SK-N-SH (cell line): ENCODE results near the gene LDB3. TPM values are rescaled to one million over a fixed set of nuclear protein-coding genes. Genes with fewer than 3 reads are reported as not detected.

Source experiments
- CTCF ChIA-PET: fragments of 300-600, 350-600 bp; formaldehyde crosslinking; extraction: SDS; loops from one replicate; lab custom pipeline; 2021; lab: Yijun Ruan, JAX
- POLR2A ChIA-PET: fragments of 350-600 bp; sonication (Branson Sonifier 250); formaldehyde crosslinking; extraction: SDS; loops from one replicate; lab custom pipeline; 2020; ENCODE audit warnings: antibody characterized with exemption, inconsistent platforms; lab: Yijun Ruan, JAX
- DNase-seq: peaks from one replicate; pipeline ENCODE4 v3.0.0; 2012
- H2AFZ ChIP-seq: fragments of 200-600 bp; sonication (generic); 2 replicates; pipeline ENCODE4 v1.8.1; 2016; ENCODE audit warnings: antibody characterized with exemption, mild to moderate bottlenecking, low read depth
- H3F3A ChIP-seq: fragments of 200-600 bp; sonication (generic); replicated peaks from 2 replicates; pipeline ENCODE3; 2016; ENCODE audit warnings: antibody characterized with exemption, mild to moderate bottlenecking; ENCODE audit not compliant: insufficient read depth
- H3K27ac ChIP-seq, 2 experiments: fragments of 200-500 bp in 1 of 2; fragments of 200-600 bp in 1 of 2; sonication (Bioruptor generic) in 1 of 2; sonication (generic), shearing (Covaris generic) in 1 of 2; 2 replicates each; pipeline versions ENCODE4 v1.5.1 to v1.6.1; 2014 to 2016; ENCODE audit warnings: low read depth in 2 of 2, inconsistent platforms in 1 of 2, low read length in 1 of 2, mild to moderate bottlenecking in 1 of 2, mixed read lengths in 1 of 2
- H3K27me3 ChIP-seq: fragments of 200-600 bp; sonication (generic), shearing (Covaris generic); 2 replicates; pipeline ENCODE4 v1.6.1; 2016; ENCODE audit warnings: mixed run types; ENCODE audit not compliant: insufficient read depth
- H3K36me3 ChIP-seq, 2 experiments: fragments of 200-500 bp in 1 of 2; fragments of 200-600 bp in 1 of 2; sonication (Bioruptor generic) in 1 of 2; sonication (generic) in 1 of 2; replicated peaks in 1 of 2; 2 replicates each; pipeline versions ENCODE3 to v1.5.1; 2014 to 2016; ENCODE audit warnings: low read length in 1 of 2, mild to moderate bottlenecking in 1 of 2; ENCODE audit not compliant: insufficient read depth in 2 of 2, control insufficient read depth in 1 of 2
- H3K4me1 ChIP-seq, 2 experiments: fragments of 200-500 bp in 1 of 2; fragments of 200-600 bp in 1 of 2; sonication (Bioruptor generic) in 1 of 2; sonication (generic), shearing (Covaris generic) in 1 of 2; 2 replicates each; pipeline versions ENCODE4 v1.5.1 to v1.6.1; 2014 to 2016; ENCODE audit warnings: low read depth in 1 of 2, low read length in 1 of 2, mixed run types in 1 of 2; ENCODE audit not compliant: insufficient read depth in 2 of 2, control insufficient read depth in 1 of 2
- H3K4me2 ChIP-seq: fragments of 200-600 bp; sonication (generic), shearing (Covaris generic); 2 replicates; pipeline ENCODE4 v1.6.1; 2017; ENCODE audit warnings: mixed run types
- H3K4me3 ChIP-seq, 2 experiments: fragments of 200-500 bp in 1 of 2; fragments of 200-600 bp in 1 of 2; sonication (Bioruptor generic) in 1 of 2; sonication (generic), shearing (Covaris generic) in 1 of 2; 2 replicates each; pipeline versions ENCODE4 v1.5.1 to v1.8.1; 2014 to 2016; ENCODE audit warnings: low read depth in 2 of 2, inconsistent platforms in 1 of 2, low read length in 1 of 2, mild to moderate bottlenecking in 1 of 2, mixed read lengths in 1 of 2, moderate library complexity in 1 of 2
- H3K79me2 ChIP-seq: fragments of 200-600 bp; sonication (generic); 2 replicates; pipeline ENCODE4 v1.8.1; 2017; ENCODE audit warnings: mild to moderate bottlenecking; ENCODE audit not compliant: insufficient read depth
- H3K9ac ChIP-seq: fragments of 200-600 bp; sonication (generic); 2 replicates; pipeline ENCODE4 v1.6.1; 2017; ENCODE audit warnings: mixed run types
- H3K9me2 ChIP-seq: fragments of 200-600 bp; sonication (generic); 2 replicates; pipeline ENCODE4 v1.6.1; 2017; ENCODE audit warnings: mixed run types
- H3K9me3 ChIP-seq: fragments of 200-600 bp; sonication (generic); 2 replicates; pipeline ENCODE4 v1.6.1; 2017; ENCODE audit warnings: mixed run types, mild to moderate bottlenecking, moderate library complexity
- H4K20me1 ChIP-seq: fragments of 200-600 bp; sonication (generic); 2 replicates; pipeline ENCODE4 v1.6.1; 2017; ENCODE audit warnings: mild to moderate bottlenecking, mixed run types; ENCODE audit not compliant: insufficient read depth
- CHD2 ChIP-seq: fragments of 150-350 bp; IDR thresholded peaks from 2 replicates; pipeline ENCODE4 v1.6.1; 2018; ENCODE audit warnings: low read length; ENCODE audit not compliant: partially characterized antibody
- EP300 ChIP-seq, 2 experiments: IDR thresholded peaks; 2 replicates each; pipeline versions ENCODE4 v1.4.0 to v1.6.1; 2012; ENCODE audit warnings: borderline replicate concordance in 1 of 2, low read depth in 1 of 2, low read length in 1 of 2
- EZH2phosphoT487 ChIP-seq: fragments of 200-600 bp; sonication (generic); IDR thresholded peaks from 2 replicates; pipeline ENCODE4 v1.6.1; 2017; ENCODE audit warnings: low read depth, mixed run types, mild to moderate bottlenecking, antibody characterized with exemption, moderate library complexity, borderline replicate concordance
- FOXJ3 ChIP-seq: sonication (generic); formaldehyde crosslinking; IDR thresholded peaks from 2 replicates; pipeline ENCODE4 v1.5.1; 2020; ENCODE audit warnings: mild to moderate bottlenecking, missing genetic modification reagents
- GATA2 ChIP-seq: sonication (generic); formaldehyde crosslinking; IDR thresholded peaks from 2 replicates; pipeline ENCODE4 v1.5.0; 2020; ENCODE audit warnings: mild to moderate bottlenecking, missing genetic modification reagents
- JUND ChIP-seq: IDR thresholded peaks from 2 replicates; pipeline ENCODE4 v1.4.0; 2012
- MEF2A ChIP-seq: IDR thresholded peaks from 2 replicates; pipeline ENCODE4 v1.4.0; 2012; ENCODE audit warnings: low read depth, borderline replicate concordance
- NRF1 ChIP-seq: IDR thresholded peaks from 2 replicates; pipeline ENCODE4 v1.6.1; 2012; ENCODE audit warnings: low read depth, mild to moderate bottlenecking, low read length
- SMC3 ChIP-seq: IDR thresholded peaks from 2 replicates; pipeline ENCODE4 v1.6.1; 2012; ENCODE audit warnings: low read depth, low read length, improper control_type of control experiment
- WGBS: methylation state at CpG from one replicate; pipeline ENCODE4 v1.1.6; 2017; ENCODE audit warnings: low lambda C conversion rate; 5-methylcytosine and 5-hydroxymethylcytosine counted together
- polyA plus RNA-seq, 3 experiments: library from polyadenylated mRNA; depleted of rRNA; stranded (reverse); fragments of >200 nt; gene quantifications; 2 replicates each; pipeline ENCODE4 v1.2.3, GENCODE V29; 2012
- TF ChIP-seq, protein P1 (sequence below): IDR thresholded peaks from 2 replicates; pipeline ENCODE4; 2012
- TF ChIP-seq, protein P2 (sequence below): IDR thresholded peaks from 2 replicates; pipeline ENCODE4 v1.4.0; 2012; ENCODE audit warnings: low read depth
- TF ChIP-seq, protein P3 (sequence below): IDR thresholded peaks from 2 replicates; pipeline ENCODE4 v1.4.0; 2012; ENCODE audit warnings: low read depth, borderline replicate concordance
- TF ChIP-seq, protein P4 (sequence below): fragments of 150-350 bp; IDR thresholded peaks from 2 replicates; pipeline ENCODE4 v1.6.1; 2016; ENCODE audit warnings: mild to moderate bottlenecking, low read depth, low read length
- TF ChIP-seq, protein P5 (sequence below): fragments of 150-350 bp; IDR thresholded peaks from 2 replicates; pipeline ENCODE4 v1.6.1; 2017; ENCODE audit warnings: antibody characterized with exemption, low read length, low read depth, borderline replicate concordance

The LDB3 gene
- polyA plus RNA-seq, 1 of the 3 experiments (the other 2 are of a cell fraction), result 0.48 TPM

DNA sequence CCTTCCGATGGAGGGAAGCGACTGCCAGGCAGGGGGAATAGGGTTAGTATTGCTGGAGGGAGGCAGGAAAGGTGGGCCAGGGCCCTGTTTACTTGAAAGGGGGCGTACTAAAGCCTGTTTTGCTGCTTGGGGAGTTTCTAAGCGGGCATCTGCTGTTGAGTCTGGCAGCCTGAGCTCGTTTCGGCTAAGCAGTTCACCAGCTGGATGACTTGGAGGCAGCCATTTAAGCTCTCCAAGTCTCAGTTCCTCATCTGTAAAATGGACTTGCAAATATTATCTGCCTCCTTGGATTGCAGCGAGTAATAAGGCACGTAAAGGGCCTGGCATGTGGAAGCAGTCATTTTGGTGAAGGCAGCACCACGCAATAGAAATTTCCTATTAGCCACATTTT, 44.0 kb downstream of the LDB3 start:
- H3K9me3 ChIP-seq, result no peaks in the 10 kb centered on the region
- TF ChIP-seq SMC3, result no peak
- TF ChIP-seq EP300 (IDR thresholded peaks at IDR 0.05; ENCODE audit: borderline replicate concordance in 1 of 2, low read depth in 1 of 2, low read length in 1 of 2), result no peak
- TF ChIP-seq CHD2, result no peak
- TF ChIP-seq, protein P1, sequence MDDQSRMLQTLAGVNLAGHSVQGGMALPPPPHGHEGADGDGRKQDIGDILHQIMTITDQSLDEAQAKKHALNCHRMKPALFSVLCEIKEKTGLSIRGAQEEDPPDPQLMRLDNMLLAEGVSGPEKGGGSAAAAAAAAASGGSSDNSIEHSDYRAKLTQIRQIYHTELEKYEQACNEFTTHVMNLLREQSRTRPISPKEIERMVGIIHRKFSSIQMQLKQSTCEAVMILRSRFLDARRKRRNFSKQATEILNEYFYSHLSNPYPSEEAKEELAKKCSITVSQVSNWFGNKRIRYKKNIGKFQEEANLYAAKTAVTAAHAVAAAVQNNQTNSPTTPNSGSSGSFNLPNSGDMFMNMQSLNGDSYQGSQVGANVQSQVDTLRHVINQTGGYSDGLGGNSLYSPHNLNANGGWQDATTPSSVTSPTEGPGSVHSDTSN, result no peak
- no peak for TF ChIP-seq FOXJ3 (CRISPR knock-in tag)
- no peak for TF ChIP-seq MEF2A
- TF ChIP-seq, protein P2, sequence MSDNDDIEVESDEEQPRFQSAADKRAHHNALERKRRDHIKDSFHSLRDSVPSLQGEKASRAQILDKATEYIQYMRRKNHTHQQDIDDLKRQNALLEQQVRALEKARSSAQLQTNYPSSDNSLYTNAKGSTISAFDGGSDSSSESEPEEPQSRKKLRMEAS, result no peak
- no peak for TF ChIP-seq GATA2
- TF ChIP-seq JUND, result no peak
- TF ChIP-seq, protein P3, sequence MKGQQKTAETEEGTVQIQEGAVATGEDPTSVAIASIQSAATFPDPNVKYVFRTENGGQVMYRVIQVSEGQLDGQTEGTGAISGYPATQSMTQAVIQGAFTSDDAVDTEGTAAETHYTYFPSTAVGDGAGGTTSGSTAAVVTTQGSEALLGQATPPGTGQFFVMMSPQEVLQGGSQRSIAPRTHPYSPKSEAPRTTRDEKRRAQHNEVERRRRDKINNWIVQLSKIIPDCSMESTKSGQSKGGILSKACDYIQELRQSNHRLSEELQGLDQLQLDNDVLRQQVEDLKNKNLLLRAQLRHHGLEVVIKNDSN, result no peak
- TF ChIP-seq, protein P4, sequence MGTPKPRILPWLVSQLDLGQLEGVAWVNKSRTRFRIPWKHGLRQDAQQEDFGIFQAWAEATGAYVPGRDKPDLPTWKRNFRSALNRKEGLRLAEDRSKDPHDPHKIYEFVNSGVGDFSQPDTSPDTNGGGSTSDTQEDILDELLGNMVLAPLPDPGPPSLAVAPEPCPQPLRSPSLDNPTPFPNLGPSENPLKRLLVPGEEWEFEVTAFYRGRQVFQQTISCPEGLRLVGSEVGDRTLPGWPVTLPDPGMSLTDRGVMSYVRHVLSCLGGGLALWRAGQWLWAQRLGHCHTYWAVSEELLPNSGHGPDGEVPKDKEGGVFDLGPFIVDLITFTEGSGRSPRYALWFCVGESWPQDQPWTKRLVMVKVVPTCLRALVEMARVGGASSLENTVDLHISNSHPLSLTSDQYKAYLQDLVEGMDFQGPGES, result no peak
- no peak for TF ChIP-seq NRF1
- TF ChIP-seq EZH2phosphoT487, result no peak
- TF ChIP-seq, protein P5, sequence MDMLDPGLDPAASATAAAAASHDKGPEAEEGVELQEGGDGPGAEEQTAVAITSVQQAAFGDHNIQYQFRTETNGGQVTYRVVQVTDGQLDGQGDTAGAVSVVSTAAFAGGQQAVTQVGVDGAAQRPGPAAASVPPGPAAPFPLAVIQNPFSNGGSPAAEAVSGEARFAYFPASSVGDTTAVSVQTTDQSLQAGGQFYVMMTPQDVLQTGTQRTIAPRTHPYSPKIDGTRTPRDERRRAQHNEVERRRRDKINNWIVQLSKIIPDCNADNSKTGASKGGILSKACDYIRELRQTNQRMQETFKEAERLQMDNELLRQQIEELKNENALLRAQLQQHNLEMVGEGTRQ, result no peak
- H4K20me1 ChIP-seq, result no peaks in the 10 kb centered on the region
- H3K27me3 ChIP-seq, result no peaks in the 10 kb centered on the region
- H3K4me2 ChIP-seq, result peak overlapping the region; percentile 86
- H2AFZ ChIP-seq, result peak overlapping the region; percentile 91
- peak overlapping the region; percentile 85 for H3K9ac ChIP-seq
- WGBS, result 75% methylated on average over 9 of the region's 9 CpGs
- H3K36me3 ChIP-seq, result no peaks in the 10 kb centered on the region
- H3K79me2 ChIP-seq, result no peaks in the 10 kb centered on the region; the same call in 1 of the 2 replicates
- ChIA-PET CTCF (interaction anchor here (0.6 to 1.9 kb wide), 10 partner anchors 13 to 187 kb away, joined by 3 to 18 read pairs (median 4); no protein-coding TSS in a partner anchor), POLR2A (interaction anchor here (1.0 to 2.4 kb wide), 5 partner anchors 9 to 234 kb away, joined by 3 to 18 read pairs (median 3); partner anchors contain the start of gene BMPR1A)
- H3K9me2 ChIP-seq, result no peaks in the 10 kb centered on the region
- peak overlapping the region; percentile 61 to 64 for H3K4me3 ChIP-seq
- no peak for DNase-seq
- peak overlapping the region; percentile 65 to 75 for H3K27ac ChIP-seq
- H3K4me1 ChIP-seq, result peaks cover 10 to 11% of the 10 kb centered on the region in 2 experiments; a peak in 2 of 4 replicates
- peaks cover 10% of the 10 kb centered on the region for H3F3A ChIP-seq
